ENCODE measurements around the gene NRGN. TPM values are rescaled to one million over a fixed set of nuclear protein-coding genes. Genes with fewer than 3 reads are reported as not detected.

The NRGN gene
- total and polyA plus RNA-seq, 2 donors, result 0.52 to 4.5 TPM

DNA sequence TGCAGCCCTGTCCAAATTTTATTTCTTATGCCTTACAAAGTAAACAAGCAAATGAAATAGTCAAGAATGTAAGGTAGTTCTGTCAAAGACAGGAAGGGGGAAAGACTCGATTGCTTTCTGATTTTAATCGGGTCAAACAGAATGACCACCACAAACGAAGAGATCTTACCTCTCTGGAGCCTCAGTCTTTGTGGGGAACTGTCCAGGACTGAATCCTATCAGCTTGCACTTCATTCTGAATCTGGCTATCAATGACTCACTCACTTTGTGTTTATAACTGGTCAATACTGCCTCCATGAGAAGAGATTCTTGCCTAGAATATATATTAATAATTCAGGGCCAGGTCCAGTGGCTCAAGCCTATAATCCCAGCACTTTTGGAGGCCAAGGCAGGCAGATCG is 43.3 kb downstream of the NRGN start:
- DNase-seq (ENCODE audit: low read depth in 6 of 9, low spot score in 9 of 9), result no peak
- Histone ChIP-seq H3K27ac (ENCODE audit: low read depth in 1 of 2, low read length in 1 of 2) (no peak overlapping the region), H3K4me1 (ENCODE audit: control insufficient read depth in 2 of 2, insufficient read depth in 2 of 2, low read length in 2 of 2) (no peaks in the 10 kb centered on the region), H3K36me3 (ENCODE audit: control insufficient read depth in 2 of 2, insufficient read depth in 2 of 2, low read length in 1 of 2) (no peaks in the 10 kb centered on the region), H3K4me3 (ENCODE audit: low read length in 2 of 2) (no peak overlapping the region), H3K27me3 (ENCODE audit: control insufficient read depth in 2 of 2, insufficient read depth in 1 of 2, low read length in 1 of 2) (no peaks in the 10 kb centered on the region), H3K9me3 (ENCODE audit: control insufficient read depth in 2 of 2, insufficient read depth in 1 of 2, low read length in 1 of 2) (no peaks in the 10 kb centered on the region)
- WGBS, result 98% methylated on average over 4 of the region's 4 CpGs

DNA sequence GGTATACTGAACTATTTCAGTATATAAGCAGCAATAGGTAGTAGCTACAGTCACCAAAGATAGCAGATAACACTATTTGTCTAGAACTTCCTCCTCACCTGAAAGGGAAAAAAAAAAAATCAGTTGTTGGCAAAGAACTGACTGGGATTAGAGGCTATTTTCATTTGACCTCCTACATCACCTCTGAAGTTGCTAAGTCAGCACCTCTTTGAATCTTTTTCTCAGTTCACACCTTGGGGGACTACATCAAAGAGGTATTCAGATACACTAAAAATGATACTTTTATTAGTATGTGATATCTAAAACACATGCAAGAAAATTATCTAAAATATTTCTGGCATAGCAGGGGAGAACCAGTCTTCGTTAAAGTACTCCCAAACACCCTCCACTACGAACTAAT is 44.3 kb downstream of the NRGN start:
- Histone ChIP-seq H3K36me3 (ENCODE audit: control insufficient read depth in 2 of 2, insufficient read depth in 2 of 2, low read length in 1 of 2) (no peaks in the 10 kb centered on the region), H3K4me3 (ENCODE audit: low read length in 2 of 2) (no peak overlapping the region), H3K27me3 (ENCODE audit: control insufficient read depth in 2 of 2, insufficient read depth in 1 of 2, low read length in 1 of 2) (no peaks in the 10 kb centered on the region), H3K27ac (ENCODE audit: low read depth in 1 of 2, low read length in 1 of 2) (no peak overlapping the region), H3K4me1 (ENCODE audit: control insufficient read depth in 2 of 2, insufficient read depth in 2 of 2, low read length in 2 of 2) (no peaks in the 10 kb centered on the region), H3K9me3 (ENCODE audit: control insufficient read depth in 2 of 2, insufficient read depth in 1 of 2, low read length in 1 of 2) (no peaks in the 10 kb centered on the region)
- WGBS, result 96% methylated on average over 2 of the region's 2 CpGs
- DNase-seq (ENCODE audit: low read depth in 6 of 9, low spot score in 9 of 9), result no peak

DNA sequence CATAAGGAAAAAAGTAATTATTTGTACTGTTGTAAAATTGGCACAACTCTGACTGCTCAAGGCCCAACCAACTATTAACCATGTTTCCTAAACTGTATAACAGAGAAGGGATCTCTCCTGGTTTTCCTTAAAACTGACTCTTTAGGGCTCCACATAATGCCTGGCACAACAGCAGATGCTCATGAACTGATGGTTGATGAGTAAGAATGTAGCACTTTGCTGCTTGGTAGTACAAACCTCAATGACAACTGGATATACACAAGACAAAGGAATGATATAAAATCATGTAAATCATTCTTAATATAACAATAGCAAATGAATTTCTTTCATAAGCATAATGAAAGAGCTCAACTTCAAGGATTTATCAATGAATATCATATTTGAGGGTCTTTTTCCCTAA is 48.8 kb downstream of the NRGN start:
- DNase-seq (ENCODE audit: low read depth in 6 of 9, low spot score in 9 of 9), result no peak
- H3K27me3 ChIP-seq (ENCODE audit: control insufficient read depth in 2 of 2, insufficient read depth in 1 of 2, low read length in 1 of 2), result no peaks in the 10 kb centered on the region
- no peaks in the 10 kb centered on the region for H3K36me3 ChIP-seq (ENCODE audit: control insufficient read depth in 2 of 2, insufficient read depth in 2 of 2, low read length in 1 of 2)
- H3K4me3 ChIP-seq (ENCODE audit: low read length in 2 of 2), result no peak overlapping the region
- no peaks in the 10 kb centered on the region for H3K9me3 ChIP-seq (ENCODE audit: control insufficient read depth in 2 of 2, insufficient read depth in 1 of 2, low read length in 1 of 2)
- no peaks in the 10 kb centered on the region for H3K4me1 ChIP-seq (ENCODE audit: control insufficient read depth in 2 of 2, insufficient read depth in 2 of 2, low read length in 2 of 2)
- H3K27ac ChIP-seq (ENCODE audit: low read depth in 1 of 2, low read length in 1 of 2), result no peak overlapping the region

DNA sequence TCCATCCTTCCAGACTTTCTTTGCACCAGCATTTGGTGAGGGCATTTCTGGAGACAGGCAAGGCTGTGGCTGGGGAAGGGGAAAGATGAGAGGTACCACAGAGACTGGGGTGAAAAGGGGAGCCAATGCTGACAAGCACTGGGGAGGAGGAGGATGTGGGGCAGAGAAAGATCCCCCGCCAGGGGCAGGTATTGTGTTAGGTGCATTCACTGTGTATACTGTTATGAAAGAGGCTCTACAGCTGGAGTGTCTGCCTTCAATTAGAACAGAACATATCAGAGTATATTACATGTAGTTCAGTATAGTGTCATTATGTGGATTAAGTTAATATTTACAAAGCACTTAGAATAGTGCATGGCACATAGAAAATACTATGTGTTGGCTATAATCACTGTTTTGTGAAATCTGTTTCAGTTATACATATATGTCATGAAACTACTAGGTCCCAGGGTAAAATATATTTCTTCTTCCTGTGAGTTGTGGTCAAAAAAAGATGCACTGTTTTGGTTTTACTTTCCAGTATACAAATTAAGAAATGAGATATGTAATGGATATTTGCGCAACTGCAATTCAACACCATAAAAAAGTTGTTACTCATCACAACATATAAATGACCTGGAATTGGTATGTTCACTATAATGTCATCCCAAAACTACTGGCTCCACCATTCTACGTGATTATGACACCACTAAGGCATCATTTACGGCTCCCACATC is 52.0 kb downstream of the NRGN start:
- no peak for DNase-seq (ENCODE audit: low read depth in 6 of 9, low spot score in 9 of 9)
- no peaks in the 10 kb centered on the region for H3K9me3 ChIP-seq (ENCODE audit: control insufficient read depth in 2 of 2, insufficient read depth in 1 of 2, low read length in 1 of 2)
- H3K4me3 ChIP-seq (ENCODE audit: low read length in 2 of 2), result no peak overlapping the region
- H3K27ac ChIP-seq (ENCODE audit: low read depth in 1 of 2, low read length in 1 of 2), result no peak overlapping the region
- H3K36me3 ChIP-seq (ENCODE audit: control insufficient read depth in 2 of 2, insufficient read depth in 2 of 2, low read length in 1 of 2), result no peaks in the 10 kb centered on the region
- H3K4me1 ChIP-seq (ENCODE audit: control insufficient read depth in 2 of 2, insufficient read depth in 2 of 2, low read length in 2 of 2), result no peaks in the 10 kb centered on the region
- 86% methylated on average over 4 of the region's 4 CpGs for WGBS
- no peaks in the 10 kb centered on the region for H3K27me3 ChIP-seq (ENCODE audit: control insufficient read depth in 2 of 2, insufficient read depth in 1 of 2, low read length in 1 of 2)

DNA sequence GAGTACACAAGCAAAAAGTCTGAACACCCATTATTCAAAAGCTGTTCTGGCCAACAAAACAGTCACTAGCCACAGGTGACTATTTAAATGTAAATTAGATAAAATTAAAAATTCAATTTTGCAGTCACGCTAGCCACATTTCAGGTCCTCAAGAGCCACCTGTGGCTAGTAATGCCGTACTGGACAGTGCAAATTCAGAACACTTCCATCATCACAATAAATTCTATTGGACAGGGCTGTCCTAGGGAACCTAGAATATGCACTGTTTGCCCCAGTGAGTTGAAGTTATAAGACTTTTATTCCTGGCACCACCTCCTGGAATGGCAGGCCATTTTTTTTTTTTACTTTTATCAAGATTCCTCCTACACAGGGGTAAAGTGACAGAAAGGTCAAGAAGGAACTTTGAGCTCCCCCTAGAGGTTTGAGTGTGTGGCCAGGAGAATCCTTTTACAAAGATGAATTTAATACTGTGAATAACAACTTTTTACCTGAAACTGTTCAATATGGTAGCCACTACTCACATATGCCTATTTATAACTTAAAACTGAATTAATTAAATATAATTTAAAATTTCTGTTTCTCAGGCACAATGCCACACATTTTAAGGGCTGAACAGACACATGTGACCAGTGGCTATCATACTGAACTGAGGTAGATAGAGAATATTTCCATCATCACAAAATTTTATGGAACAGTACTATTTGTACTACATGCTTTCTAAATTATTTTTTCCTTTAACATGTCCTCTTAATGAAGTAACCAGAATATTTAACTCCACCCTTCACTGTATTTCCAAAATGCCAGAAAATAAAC is 53.9 kb downstream of the NRGN start:
- H3K27me3 ChIP-seq (ENCODE audit: control insufficient read depth in 2 of 2, insufficient read depth in 1 of 2, low read length in 1 of 2), result no peaks in the 10 kb centered on the region
- H3K4me1 ChIP-seq (ENCODE audit: control insufficient read depth in 2 of 2, insufficient read depth in 2 of 2, low read length in 2 of 2), result peaks cover 0 to 6% of the 10 kb centered on the region in 2 donors
- no peak overlapping the region for H3K4me3 ChIP-seq (ENCODE audit: low read length in 2 of 2)
- 99% methylated on average over 2 of the region's 2 CpGs for WGBS
- H3K9me3 ChIP-seq (ENCODE audit: control insufficient read depth in 2 of 2, insufficient read depth in 1 of 2, low read length in 1 of 2), result no peaks in the 10 kb centered on the region
- H3K27ac ChIP-seq (ENCODE audit: low read depth in 1 of 2, low read length in 1 of 2), result no peak overlapping the region
- DNase-seq (ENCODE audit: low read depth in 6 of 9, low spot score in 9 of 9), result peak in 6 of 9 donors; percentile 21 to 69 (median 26)
- no peaks in the 10 kb centered on the region for H3K36me3 ChIP-seq (ENCODE audit: control insufficient read depth in 2 of 2, insufficient read depth in 2 of 2, low read length in 1 of 2)

DNA sequence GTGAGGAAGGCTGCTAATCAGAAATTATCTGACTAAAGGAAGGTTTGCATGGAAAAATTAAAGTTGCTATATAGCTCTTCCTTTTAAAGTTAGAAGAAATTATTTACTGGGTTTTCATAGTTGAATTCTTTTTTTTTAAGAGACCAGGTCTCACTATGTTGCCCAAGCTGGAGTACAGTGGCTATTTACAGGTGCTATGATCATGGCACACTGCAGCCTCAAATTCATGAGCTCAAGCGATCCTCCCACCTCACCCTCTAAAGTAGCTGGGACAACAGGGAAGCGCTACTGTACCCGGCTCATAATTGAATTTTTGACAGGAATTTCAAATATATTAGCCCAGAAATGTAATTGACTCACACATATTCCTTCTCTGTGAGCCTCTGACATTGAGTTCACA is 56.6 kb downstream of the NRGN start:
- H3K4me1 ChIP-seq (ENCODE audit: control insufficient read depth in 2 of 2, insufficient read depth in 2 of 2, low read length in 2 of 2), result peaks cover 6 to 19% of the 10 kb centered on the region in 2 donors
- no peak overlapping the region for H3K27ac ChIP-seq (ENCODE audit: low read depth in 1 of 2, low read length in 1 of 2)
- 98% methylated on average over 3 of the region's 3 CpGs for WGBS
- H3K9me3 ChIP-seq (ENCODE audit: control insufficient read depth in 2 of 2, insufficient read depth in 1 of 2, low read length in 1 of 2), result no peaks in the 10 kb centered on the region
- H3K27me3 ChIP-seq (ENCODE audit: control insufficient read depth in 2 of 2, insufficient read depth in 1 of 2, low read length in 1 of 2), result peaks cover 0 to 6% of the 10 kb centered on the region in 2 donors
- H3K4me3 ChIP-seq (ENCODE audit: low read length in 2 of 2), result no peak overlapping the region
- DNase-seq (ENCODE audit: low read depth in 6 of 9, low spot score in 9 of 9), result no peak
- H3K36me3 ChIP-seq (ENCODE audit: control insufficient read depth in 2 of 2, insufficient read depth in 2 of 2, low read length in 1 of 2), result no peaks in the 10 kb centered on the region

Other genes starting within 250 kb of the NRGN start
- not detected for gene OR8B12, start 196.3 kb upstream of the NRGN start, total RNA-seq
- gene OR8B12, start 196.3 kb upstream of the NRGN start, polyA plus RNA-seq, result not detected
- gene OR8A1, start 169.9 kb upstream of the NRGN start, total RNA-seq, result not detected
- under 0.01 TPM for gene OR8A1, start 169.9 kb upstream of the NRGN start, polyA plus RNA-seq
- not detected for gene PANX3, start 128.5 kb upstream of the NRGN start, total RNA-seq
- 0.02 TPM for gene PANX3, start 128.5 kb upstream of the NRGN start, polyA plus RNA-seq
- gene TBRG1, start 117.1 kb upstream of the NRGN start, total RNA-seq, result 15.6 TPM
- 49.1 TPM for gene TBRG1, start 117.1 kb upstream of the NRGN start, polyA plus RNA-seq
- 4.6 TPM for gene SIAE, start 66.2 kb upstream of the NRGN start, total RNA-seq
- gene SIAE, start 66.2 kb upstream of the NRGN start, polyA plus RNA-seq, result 13.4 TPM
- gene SPA17, start 66.0 kb upstream of the NRGN start, total RNA-seq, result 11.3 TPM
- gene SPA17, start 66.0 kb upstream of the NRGN start, polyA plus RNA-seq, result 11.4 TPM
- 0.14 TPM for gene VSIG2, start 12.3 kb downstream of the NRGN start, total RNA-seq
- gene VSIG2, start 12.3 kb downstream of the NRGN start, polyA plus RNA-seq, result 0.80 TPM
- 3.6 TPM for gene ESAM, start 22.3 kb downstream of the NRGN start, total RNA-seq
- gene ESAM, start 22.3 kb downstream of the NRGN start, polyA plus RNA-seq, result 21.7 TPM
- gene MSANTD2, start 60.5 kb downstream of the NRGN start, total RNA-seq, result 7.7 TPM
- 22.2 TPM for gene MSANTD2, start 60.5 kb downstream of the NRGN start, polyA plus RNA-seq
- gene ROBO3, start 125.5 kb downstream of the NRGN start, total RNA-seq, result 4.5 TPM
- gene ROBO3, start 125.5 kb downstream of the NRGN start, polyA plus RNA-seq, result 11.2 TPM
- 1.5 TPM for gene ROBO4, start 157.9 kb downstream of the NRGN start, total RNA-seq
- 3.7 TPM for gene ROBO4, start 157.9 kb downstream of the NRGN start, polyA plus RNA-seq
- not detected for gene HEPN1, start 179.3 kb downstream of the NRGN start, total RNA-seq
- gene HEPN1, start 179.3 kb downstream of the NRGN start, polyA plus RNA-seq, result 0.07 TPM
- gene HEPACAM, start 196.1 kb downstream of the NRGN start, total RNA-seq, result under 0.01 TPM
- 0.14 TPM for gene HEPACAM, start 196.1 kb downstream of the NRGN start, polyA plus RNA-seq
- gene CCDC15, start 214.3 kb downstream of the NRGN start, total RNA-seq, result 7.0 TPM
- gene CCDC15, start 214.3 kb downstream of the NRGN start, polyA plus RNA-seq, result 1.7 TPM